Neural crest cell (in vitro differentiated cells): Measurements from ENCODE around the gene KIAA0319L. TPM values are rescaled to one million over a fixed set of nuclear protein-coding genes. Genes with fewer than 3 reads are reported as not detected.

Source experiments
- DNase-seq: peaks from one replicate; pipeline ENCODE4 v3.0.0; 2021; ENCODE audit warnings: low read depth, mixed read lengths, low spot score
- H3K27ac Mint-ChIP-seq: one replicate; pipeline ENCODE4 v1.8.0; 2021; ENCODE audit warnings: mild to moderate bottlenecking, mixed read lengths; ENCODE audit not compliant: unreplicated experiment
- H3K27me3 Mint-ChIP-seq: 2 replicates; pipeline ENCODE4 v1.8.0; 2021; ENCODE audit warnings: low read depth, mild to moderate bottlenecking, mixed read lengths
- H3K36me3 Mint-ChIP-seq: 2 replicates; pipeline ENCODE4 v1.8.0; 2021; ENCODE audit warnings: low read depth, mild to moderate bottlenecking, mixed read lengths
- H3K4me1 Mint-ChIP-seq: 2 replicates; pipeline ENCODE4 v1.8.0; 2021; ENCODE audit warnings: mixed read lengths
- H3K4me3 Mint-ChIP-seq: one replicate; pipeline ENCODE4 v1.8.0; 2021; ENCODE audit warnings: mild to moderate bottlenecking, mixed read lengths
- H3K9me3 Mint-ChIP-seq: 2 replicates; pipeline ENCODE4 v1.8.0; 2021; ENCODE audit warnings: mixed read lengths
- CTCF ChIP-seq: fragments of 200-600 bp; sonication (generic); conservative IDR thresholded peaks from 2 replicates; pipeline ENCODE4 v1.5.0; 2021; ENCODE audit warnings: antibody characterized with exemption, mild to moderate bottlenecking
- total RNA-seq: library from RNA; stranded (reverse); gene quantifications from 2 replicates; pipeline ENCODE4 v1.2.1, GENCODE V29; 2021

Gene KIAA0319L
- total RNA-seq, 1 donor from 2014 or later = 54.2 TPM

GRCh38 chr1:35444519-35444774 lies 112.8 kb downstream of the KIAA0319L start:
- TF ChIP-seq CTCF = no peak
- no peak for DNase-seq
- no peaks in the 10 kb centered on the region for H3K27me3 Mint-ChIP-seq
- no peaks in the 10 kb centered on the region for H3K36me3 Mint-ChIP-seq
- H3K4me3 Mint-ChIP-seq = no peak overlapping the region
- peaks cover 8% of the 10 kb centered on the region for H3K4me1 Mint-ChIP-seq
- no peaks in the 10 kb centered on the region for H3K9me3 Mint-ChIP-seq
- H3K27ac Mint-ChIP-seq = no peak overlapping the region

GRCh38 chr1:35443768-35444518 lies 113.3 kb downstream of the KIAA0319L start:
- H3K36me3 Mint-ChIP-seq = no peaks in the 10 kb centered on the region
- H3K4me3 Mint-ChIP-seq = no peak overlapping the region
- peaks cover 8% of the 10 kb centered on the region for H3K4me1 Mint-ChIP-seq
- DNase-seq = no peak
- TF ChIP-seq CTCF = peak; percentile 25
- no peaks in the 10 kb centered on the region for H3K27me3 Mint-ChIP-seq
- H3K9me3 Mint-ChIP-seq = no peaks in the 10 kb centered on the region
- H3K27ac Mint-ChIP-seq = no peak overlapping the region

- no peak for TF ChIP-seq CTCF
- Mint-ChIP-seq H3K27ac (no peak overlapping the region), H3K4me3 (no peak overlapping the region), H3K36me3 (no peaks in the 10 kb centered on the region), H3K4me1 (peaks cover 8% of the 10 kb centered on the region), H3K9me3 (no peaks in the 10 kb centered on the region), H3K27me3 (no peaks in the 10 kb centered on the region)
- DNase-seq = no peak
Measured at GRCh38 chr1:35442734-35443133, 114.5 kb downstream of the KIAA0319L start.

GRCh38 chr1:35441926-35442579 lies 115.2 kb downstream of the KIAA0319L start:
- no peaks in the 10 kb centered on the region for H3K27me3 Mint-ChIP-seq
- TF ChIP-seq CTCF = no peak
- no peak overlapping the region for H3K27ac Mint-ChIP-seq
- H3K9me3 Mint-ChIP-seq = no peaks in the 10 kb centered on the region
- H3K36me3 Mint-ChIP-seq = no peaks in the 10 kb centered on the region
- H3K4me1 Mint-ChIP-seq = peaks cover 8% of the 10 kb centered on the region
- DNase-seq = no peak
- H3K4me3 Mint-ChIP-seq = no peak overlapping the region

GRCh38 chr1:35439626-35440025 lies 117.6 kb downstream of the KIAA0319L start:
- H3K27ac Mint-ChIP-seq = no peak overlapping the region
- no peak for DNase-seq
- peaks cover 6% of the 10 kb centered on the region for H3K4me1 Mint-ChIP-seq
- TF ChIP-seq CTCF = no peak
- no peak overlapping the region for H3K4me3 Mint-ChIP-seq
- no peaks in the 10 kb centered on the region for H3K9me3 Mint-ChIP-seq
- no peaks in the 10 kb centered on the region for H3K36me3 Mint-ChIP-seq
- no peaks in the 10 kb centered on the region for H3K27me3 Mint-ChIP-seq
